ENCODE results near the gene C14orf180.

The C14orf180 gene

DNA sequence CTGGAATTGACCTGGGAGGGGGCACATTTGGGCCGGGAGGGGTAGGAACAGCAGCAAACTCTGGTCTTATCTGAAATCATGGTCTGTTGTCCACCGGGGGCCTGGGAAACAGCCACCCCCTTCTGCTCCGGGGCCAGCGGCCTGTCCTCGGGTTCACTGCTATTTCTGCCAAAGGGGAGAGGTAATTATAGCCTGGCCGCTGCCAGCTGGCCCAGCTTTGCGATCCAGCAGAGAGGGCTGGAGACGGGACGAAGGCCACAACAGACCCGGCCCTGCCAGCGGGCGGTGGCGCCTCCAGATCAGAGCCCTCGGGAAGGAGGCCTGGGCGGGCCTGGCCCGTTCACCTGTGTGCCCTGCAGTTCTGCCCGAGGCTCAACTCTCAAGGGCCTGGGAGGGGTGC, at the start of gene C14orf180:
C14orf180 (plus strand) TSS at position 258 of the 400 bp plus-strand sequence. CDS start 6,667 bp downstream, outside the sequence.
- DNase-seq (ENCODE audit: low spot score) = no peak

DNA sequence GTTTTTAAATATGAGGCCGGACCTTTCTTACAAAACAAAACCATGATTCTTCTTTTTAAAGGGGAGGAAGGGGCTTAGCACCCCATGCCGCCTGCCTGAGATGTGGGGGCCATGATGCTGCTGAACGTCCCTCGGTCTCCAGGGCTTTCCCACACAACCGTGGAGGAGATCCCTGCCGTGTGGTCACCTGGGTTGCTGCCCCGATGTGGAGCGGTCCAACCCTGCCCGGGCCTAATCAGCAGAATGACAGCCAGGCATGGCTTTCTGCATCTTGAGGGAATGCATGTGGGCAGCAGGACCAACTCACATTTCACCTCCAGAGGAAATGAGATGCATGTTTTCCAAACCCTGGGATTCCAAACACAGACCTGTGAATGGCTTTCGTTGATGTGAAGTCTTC, 48.9 kb upstream of the C14orf180 start:
- DNase-seq (ENCODE audit: low spot score) = no peak

DNA sequence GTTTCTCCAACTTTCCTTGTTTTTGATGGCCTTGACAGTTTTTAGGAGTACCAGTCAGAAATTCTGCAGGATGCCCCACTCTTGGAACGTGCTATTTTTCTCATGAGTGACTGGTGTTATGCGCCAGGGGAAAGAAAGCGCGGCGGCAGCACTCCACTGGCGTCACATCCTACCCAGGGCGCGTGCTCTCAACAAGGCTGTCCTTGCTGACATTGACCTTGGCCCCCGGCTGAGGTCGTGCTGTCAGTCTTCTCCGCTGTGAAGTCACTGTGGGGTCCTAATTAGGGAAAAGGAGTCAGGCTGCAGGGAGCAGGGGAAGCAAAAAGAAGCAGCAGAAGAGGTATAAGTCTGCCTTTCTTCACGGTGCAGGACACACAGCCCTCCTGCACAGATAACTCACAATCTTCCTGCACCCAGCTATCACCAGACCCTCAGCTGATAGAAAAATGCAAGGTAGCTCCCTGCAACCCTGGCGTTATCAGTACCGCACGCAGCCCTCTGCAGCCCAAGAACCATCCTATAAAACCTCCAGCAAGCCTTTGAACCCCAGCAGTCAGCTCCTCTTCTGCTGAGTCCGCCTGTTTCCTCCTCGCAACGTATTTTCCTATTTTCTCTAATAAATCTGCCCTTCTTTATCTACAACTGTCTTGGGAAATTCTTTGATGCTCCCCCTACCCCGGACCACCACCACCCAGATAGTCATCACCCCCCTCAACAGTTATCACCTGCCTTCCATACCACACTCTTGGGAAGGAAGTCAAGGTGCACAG, 48.0 kb upstream of the C14orf180 start:
- DNase-seq (ENCODE audit: low spot score) = no peak

DNA sequence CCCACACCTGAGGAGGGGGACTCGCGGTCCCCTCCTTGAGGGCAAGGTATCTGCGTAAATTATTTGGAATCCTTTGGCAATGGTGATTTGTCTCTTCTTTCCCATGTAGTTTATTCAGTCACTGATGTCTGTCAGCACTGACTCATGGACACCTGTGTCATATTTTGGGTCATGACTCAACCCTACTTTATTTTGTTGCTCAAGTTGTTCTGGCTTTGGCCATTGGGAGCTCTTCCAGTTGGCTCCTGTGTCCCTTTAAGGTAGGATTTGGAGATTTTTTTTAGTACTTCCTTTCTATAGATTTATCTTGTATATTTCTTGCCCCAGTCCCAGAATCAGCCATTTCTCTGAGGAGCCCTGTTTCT, 47.4 kb upstream of the C14orf180 start:
- DNase-seq (ENCODE audit: low spot score) = no peak

- DNase-seq (ENCODE audit: low spot score) = no peak
Observed at GRCh38 chr14:104534036-104534435, 45.5 kb upstream of the C14orf180 start.

- no peak for DNase-seq (ENCODE audit: low spot score)
Observed at GRCh38 chr14:104536942-104537612, 42.5 kb upstream of the C14orf180 start.

GRCh38 chr14:104537613-104537988, 42.0 kb upstream of the C14orf180 start:
- no peak for DNase-seq (ENCODE audit: low spot score)

GRCh38 chr14:104541905-104542465, 37.6 kb upstream of the C14orf180 start:
- DNase-seq (ENCODE audit: low spot score) = no peak

- DNase-seq (ENCODE audit: low spot score) = no peak
Observed at GRCh38 chr14:104542871-104543830, 36.4 kb upstream of the C14orf180 start.

DNA sequence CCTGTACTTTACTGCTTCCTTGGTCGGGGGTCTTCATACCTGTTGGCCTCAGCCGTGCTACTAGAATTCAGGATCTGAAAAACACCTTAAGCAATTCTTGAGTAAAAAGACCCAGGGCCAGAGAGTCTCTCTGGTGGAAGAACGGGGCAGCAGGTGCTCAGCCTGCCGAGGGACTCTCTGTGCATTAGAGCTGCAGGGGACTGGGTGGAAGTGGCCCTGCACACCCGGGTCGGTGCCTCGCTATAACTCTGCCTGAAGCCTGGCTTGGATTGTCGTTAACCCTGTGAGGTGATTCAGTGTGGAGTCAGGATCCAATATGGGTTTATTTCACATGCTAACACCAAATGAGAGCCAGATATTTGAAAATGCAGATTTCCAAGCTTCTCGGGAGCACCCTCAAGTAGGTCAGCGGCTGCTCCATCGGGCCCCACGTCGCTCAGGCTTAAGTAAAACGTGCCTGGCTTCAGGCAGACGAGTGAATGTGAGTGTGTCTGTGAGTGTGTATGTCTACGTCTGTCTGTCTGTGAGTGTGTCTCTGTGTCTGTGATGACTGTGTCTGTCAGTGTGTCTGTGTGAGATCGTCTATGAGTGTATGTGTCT, 35.1 kb upstream of the C14orf180 start:
- DNase-seq (ENCODE audit: low spot score) = no peak

- no peak for DNase-seq (ENCODE audit: low spot score)
Observed at GRCh38 chr14:104545151-104545941, 34.2 kb upstream of the C14orf180 start.

DNA sequence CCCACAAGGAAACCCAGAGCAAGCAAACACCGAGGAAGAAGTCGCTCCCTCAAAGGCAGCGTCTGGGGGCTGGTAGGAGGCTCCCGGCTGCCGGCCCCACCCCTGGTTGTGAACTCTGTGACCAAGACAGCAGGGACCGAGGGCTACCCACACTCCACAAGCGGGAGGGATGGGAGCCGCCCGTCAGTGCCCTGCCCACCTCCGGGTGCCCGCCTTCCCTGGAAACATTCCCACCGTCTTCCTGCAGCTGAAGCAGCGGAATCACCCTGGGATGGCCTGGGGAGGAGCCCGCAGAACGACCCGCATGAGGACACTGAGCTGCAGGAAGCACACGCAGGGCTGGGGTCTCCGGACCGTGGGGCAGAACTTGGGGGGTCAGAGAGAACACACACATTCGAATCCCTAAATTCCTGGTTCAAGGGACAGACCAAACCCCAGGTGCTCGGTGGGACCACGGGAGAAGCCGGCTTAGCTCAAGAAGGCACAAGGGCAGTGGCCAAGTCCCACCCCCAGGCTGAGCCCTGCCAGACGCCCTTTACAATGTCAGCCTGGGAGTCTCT, 33.5 kb upstream of the C14orf180 start:
- DNase-seq (ENCODE audit: low spot score) = no peak

DNA sequence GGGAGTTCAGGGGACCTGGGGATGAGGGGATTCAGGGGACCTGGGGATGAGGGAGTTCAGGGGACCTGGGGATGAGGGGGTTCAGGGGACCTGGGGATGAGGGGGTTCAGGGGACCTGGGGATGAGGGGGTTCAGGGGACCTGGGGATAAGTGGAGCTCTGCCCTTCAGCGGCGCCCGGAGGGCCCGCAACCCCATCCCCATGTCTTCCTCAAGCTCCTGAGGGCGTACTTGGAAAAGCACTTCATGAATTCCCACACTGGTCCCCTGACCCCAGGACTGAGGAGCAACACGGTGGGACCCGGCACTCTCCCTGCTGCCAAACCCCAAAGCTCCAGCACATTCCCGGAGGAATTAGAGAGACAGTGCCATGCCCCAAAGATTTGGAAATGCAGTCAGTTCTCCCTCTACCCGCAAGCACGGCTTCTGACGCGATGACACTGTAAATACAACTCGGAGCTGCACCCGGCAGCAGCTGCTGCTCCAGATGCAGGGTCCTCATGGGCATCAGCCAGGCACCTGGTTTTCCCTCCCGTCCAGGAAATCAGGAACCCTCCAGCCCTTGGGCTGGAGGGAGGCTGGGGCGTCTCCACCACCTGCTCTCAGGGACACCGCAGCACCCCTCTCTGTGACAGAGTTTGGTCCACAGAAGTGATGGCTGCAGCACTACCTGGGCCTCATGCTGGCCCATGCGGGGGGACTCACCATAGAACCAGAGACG, 32.8 kb upstream of the C14orf180 start:
- no peak for DNase-seq (ENCODE audit: low spot score)

- DNase-seq (ENCODE audit: low spot score) = no peak
Observed at GRCh38 chr14:104547310-104547997, 32.1 kb upstream of the C14orf180 start.

DNA sequence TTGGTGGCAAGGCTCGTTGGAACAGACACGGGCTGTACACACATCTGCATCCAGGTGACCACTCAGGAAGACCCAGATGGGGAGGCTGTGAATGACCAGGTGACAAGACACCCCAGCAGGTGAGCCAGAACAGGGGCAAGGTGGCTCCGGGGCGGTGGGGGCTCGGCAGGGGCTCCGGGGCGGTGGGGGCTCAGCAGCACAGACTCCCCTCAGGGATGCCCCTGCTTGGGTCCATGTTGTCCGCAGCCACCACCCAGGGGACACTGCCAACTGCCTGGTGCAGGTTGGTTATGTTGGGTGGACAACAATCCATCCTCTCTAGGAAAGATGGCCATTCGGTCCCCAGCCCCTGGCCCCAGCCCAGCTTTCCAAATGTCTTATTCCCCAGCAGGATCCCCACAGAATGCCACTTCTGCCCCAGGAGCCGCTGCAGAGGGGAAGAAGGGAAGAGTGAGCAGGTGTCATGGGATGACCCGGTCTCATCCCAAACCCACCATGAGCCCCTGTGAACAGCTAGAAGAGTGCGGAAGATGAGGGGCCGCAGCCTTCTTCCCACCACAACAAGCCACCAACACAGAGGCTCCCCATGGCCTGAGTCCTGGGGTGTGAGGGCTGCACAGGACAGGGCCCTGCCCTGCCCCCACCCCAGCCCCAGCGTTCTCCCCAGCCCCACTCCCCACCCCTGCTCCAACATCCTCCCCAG, 31.4 kb upstream of the C14orf180 start:
- no peak for DNase-seq (ENCODE audit: low spot score)

DNA sequence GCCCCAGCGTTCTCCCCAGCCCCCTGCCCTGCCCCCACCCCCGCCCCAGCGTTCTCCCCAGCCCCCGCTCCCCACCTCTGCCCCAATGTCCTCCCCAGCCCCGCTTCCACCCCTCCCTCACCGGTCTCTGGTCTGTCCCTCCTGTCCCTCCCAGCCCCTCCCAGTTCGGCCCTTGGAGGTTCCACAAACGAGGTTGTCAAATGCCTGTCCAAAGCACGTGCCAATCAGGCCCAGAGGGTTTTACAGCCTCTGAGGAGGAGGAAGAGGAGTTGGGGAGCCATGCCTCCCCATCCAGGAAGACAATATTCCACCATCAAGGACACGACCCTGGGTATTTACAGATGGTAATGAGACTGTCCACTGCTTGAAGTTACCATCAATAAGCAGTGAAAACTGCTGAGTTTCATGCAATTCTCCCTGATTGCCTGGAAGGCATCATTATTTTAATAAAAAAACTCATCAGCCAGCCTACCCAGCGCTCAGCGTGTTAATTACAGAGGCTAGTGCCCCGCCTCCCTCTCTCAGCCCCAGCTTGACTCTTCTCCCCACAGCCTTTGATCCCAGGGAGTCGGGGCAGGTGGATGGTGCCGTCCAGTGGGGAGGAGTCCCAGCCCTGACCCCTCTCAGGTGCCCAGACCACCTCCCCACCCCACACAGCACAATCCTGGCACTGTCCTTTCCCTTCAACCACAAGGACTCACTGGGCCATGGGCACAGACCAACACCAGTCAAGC, 30.6 kb upstream of the C14orf180 start:
- no peak for DNase-seq (ENCODE audit: low spot score)

DNA sequence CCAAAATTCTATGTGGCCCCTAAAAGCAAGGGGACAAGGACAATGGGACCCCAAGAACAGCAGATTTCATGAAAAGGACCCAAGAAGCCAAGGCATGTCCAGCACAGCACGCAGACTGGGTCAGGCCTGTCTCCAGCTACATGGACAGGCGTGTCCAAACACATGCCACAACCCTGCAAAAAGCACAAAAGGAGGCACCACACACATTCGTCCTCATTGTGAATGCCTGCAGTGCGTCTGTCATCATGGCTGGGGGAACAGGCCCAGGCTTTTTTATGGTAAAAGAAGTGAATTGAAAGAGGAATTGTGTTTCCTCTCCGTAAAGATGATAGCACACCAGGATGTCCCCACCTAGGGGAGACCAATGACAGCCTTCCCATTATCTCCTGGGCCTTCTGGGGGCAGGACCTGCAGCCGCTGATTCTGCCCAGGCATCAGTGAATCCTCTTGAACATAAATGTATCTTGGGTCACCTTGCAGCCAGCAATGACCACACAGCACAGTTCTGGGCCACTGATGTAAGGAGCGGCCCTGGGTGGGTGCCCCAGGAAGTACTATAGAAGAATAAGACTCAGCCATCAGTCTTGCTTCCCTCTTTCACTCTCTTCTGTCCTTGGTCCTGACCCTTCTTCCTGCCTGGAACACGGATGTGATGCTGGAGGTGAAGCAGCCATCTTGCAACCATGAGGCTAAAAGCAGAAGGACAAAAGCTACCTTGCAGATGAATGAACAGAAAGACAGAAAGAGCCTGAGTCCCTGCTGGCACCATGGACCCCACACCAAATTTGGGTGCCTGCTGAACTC, 29.8 kb upstream of the C14orf180 start:
- DNase-seq (ENCODE audit: low spot score) = no peak

All from hematopoietic multipotent progenitor cell treated with erythropoietin and hydrocortisone succinate and interleukin-3 and kit ligand, for 17 days (in vitro differentiated cells).